Measurements from ENCODE around the gene ZMYM2. TPM values are rescaled to one million over a fixed set of nuclear protein-coding genes. Genes with fewer than 3 reads are reported as not detected.

ZMYM2 gene
- total and polyA plus RNA-seq, 2 experiments from 2014 or later, result 87.9 to 159 TPM

DNA sequence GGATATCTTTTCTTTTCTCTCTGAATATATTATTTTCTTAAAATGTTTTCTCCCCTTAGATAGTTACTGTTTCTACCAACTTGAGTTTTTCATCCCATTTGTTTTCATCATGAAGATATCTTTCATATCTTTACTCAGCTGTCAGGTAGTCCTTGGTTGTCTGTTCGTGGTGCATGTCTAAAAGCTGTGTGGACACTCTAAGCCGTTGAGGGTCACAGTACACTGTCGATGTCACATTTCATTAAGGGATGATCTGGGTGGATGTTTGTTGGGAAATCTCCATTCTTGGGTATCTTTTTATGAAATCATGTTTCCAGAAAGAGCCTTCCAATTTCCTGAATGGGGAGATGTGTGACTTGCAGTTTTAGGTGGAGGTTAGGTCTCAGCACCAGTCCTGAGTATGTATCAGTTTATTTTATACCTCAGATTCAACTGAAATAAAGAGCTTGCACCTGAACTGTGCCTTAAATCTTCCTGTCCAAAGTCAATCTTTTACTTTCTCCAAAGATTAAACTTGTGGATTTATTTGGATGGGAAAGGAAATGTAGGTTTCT lies 23.2 kb downstream of the ZMYM2 start:
- peaks cover 34% of the 10 kb centered on the region for H3K4me1 ChIP-seq (ENCODE audit: insufficient read depth)
- no peaks in the 10 kb centered on the region for H3K9me2 ChIP-seq (ENCODE audit: insufficient read depth)
- H4K20me1 ChIP-seq (replicated peaks; ENCODE audit: insufficient read depth), result peaks cover 88% of the 10 kb centered on the region
- no peak for TF ChIP-seq CREB1 (CRISPR knock-in tag; IDR thresholded peaks at IDR 0.05; ENCODE audit: low read depth)
- TF ChIP-seq EZH2 (IDR thresholded peaks at IDR 0.05; ENCODE audit: low read depth, unreplicated experiment), result no peak
- TF ChIP-seq STAT1 (IDR thresholded peaks at IDR 0.05; ENCODE audit: unreplicated experiment), result no peak
- no peak for TF ChIP-seq EZH2phosphoT487 (IDR thresholded peaks at IDR 0.05; ENCODE audit: unreplicated experiment)
- TF ChIP-seq ZNF331 (CRISPR knock-in tag; IDR thresholded peaks at IDR 0.05; ENCODE audit: low read depth), result no peak
- TF ChIP-seq, protein P1, sequence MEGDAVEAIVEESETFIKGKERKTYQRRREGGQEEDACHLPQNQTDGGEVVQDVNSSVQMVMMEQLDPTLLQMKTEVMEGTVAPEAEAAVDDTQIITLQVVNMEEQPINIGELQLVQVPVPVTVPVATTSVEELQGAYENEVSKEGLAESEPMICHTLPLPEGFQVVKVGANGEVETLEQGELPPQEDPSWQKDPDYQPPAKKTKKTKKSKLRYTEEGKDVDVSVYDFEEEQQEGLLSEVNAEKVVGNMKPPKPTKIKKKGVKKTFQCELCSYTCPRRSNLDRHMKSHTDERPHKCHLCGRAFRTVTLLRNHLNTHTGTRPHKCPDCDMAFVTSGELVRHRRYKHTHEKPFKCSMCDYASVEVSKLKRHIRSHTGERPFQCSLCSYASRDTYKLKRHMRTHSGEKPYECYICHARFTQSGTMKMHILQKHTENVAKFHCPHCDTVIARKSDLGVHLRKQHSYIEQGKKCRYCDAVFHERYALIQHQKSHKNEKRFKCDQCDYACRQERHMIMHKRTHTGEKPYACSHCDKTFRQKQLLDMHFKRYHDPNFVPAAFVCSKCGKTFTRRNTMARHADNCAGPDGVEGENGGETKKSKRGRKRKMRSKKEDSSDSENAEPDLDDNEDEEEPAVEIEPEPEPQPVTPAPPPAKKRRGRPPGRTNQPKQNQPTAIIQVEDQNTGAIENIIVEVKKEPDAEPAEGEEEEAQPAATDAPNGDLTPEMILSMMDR (conservative IDR thresholded peaks at IDR 0.05; ENCODE audit: low read depth in 2 of 2), result no peak
- TF ChIP-seq, protein P2, sequence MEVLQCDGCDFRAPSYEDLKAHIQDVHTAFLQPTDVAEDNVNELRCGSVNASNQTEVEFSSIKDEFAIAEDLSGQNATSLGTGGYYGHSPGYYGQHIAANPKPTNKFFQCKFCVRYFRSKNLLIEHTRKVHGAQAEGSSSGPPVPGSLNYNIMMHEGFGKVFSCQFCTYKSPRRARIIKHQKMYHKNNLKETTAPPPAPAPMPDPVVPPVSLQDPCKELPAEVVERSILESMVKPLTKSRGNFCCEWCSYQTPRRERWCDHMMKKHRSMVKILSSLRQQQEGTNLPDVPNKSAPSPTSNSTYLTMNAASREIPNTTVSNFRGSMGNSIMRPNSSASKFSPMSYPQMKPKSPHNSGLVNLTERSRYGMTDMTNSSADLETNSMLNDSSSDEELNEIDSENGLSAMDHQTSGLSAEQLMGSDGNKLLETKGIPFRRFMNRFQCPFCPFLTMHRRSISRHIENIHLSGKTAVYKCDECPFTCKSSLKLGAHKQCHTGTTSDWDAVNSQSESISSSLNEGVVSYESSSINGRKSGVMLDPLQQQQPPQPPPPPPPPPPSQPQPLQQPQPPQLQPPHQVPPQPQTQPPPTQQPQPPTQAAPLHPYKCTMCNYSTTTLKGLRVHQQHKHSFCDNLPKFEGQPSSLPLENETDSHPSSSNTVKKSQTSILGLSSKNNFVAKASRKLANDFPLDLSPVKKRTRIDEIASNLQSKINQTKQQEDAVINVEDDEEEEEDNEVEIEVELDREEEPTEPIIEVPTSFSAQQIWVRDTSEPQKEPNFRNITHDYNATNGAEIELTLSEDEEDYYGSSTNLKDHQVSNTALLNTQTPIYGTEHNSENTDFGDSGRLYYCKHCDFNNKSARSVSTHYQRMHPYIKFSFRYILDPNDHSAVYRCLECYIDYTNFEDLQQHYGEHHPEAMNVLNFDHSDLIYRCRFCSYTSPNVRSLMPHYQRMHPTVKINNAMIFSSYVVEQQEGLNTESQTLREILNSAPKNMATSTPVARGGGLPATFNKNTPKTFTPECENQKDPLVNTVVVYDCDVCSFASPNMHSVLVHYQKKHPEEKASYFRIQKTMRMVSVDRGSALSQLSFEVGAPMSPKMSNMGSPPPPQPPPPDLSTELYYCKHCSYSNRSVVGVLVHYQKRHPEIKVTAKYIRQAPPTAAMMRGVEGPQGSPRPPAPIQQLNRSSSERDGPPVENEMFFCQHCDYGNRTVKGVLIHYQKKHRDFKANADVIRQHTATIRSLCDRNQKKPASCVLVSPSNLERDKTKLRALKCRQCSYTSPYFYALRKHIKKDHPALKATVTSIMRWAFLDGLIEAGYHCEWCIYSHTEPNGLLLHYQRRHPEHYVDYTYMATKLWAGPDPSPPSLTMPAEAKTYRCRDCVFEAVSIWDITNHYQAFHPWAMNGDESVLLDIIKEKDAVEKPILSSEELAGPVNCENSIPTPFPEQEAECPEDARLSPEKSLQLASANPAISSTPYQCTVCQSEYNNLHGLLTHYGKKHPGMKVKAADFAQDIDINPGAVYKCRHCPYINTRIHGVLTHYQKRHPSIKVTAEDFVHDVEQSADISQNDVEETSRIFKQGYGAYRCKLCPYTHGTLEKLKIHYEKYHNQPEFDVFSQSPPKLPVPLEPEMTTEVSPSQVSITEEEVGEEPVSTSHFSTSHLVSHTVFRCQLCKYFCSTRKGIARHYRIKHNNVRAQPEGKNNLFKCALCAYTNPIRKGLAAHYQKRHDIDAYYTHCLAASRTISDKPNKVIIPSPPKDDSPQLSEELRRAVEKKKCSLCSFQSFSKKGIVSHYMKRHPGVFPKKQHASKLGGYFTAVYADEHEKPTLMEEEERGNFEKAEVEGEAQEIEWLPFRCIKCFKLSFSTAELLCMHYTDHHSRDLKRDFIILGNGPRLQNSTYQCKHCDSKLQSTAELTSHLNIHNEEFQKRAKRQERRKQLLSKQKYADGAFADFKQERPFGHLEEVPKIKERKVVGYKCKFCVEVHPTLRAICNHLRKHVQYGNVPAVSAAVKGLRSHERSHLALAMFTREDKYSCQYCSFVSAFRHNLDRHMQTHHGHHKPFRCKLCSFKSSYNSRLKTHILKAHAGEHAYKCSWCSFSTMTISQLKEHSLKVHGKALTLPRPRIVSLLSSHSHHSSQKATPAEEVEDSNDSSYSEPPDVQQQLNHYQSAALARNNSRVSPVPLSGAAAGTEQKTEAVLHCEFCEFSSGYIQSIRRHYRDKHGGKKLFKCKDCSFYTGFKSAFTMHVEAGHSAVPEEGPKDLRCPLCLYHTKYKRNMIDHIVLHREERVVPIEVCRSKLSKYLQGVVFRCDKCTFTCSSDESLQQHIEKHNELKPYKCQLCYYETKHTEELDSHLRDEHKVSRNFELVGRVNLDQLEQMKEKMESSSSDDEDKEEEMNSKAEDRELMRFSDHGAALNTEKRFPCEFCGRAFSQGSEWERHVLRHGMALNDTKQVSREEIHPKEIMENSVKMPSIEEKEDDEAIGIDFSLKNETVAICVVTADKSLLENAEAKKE (CRISPR knock-in tag; IDR thresholded peaks at IDR 0.05), result no peak
- TF ChIP-seq POLR2AphosphoS5 (IDR thresholded peaks at IDR 0.05; ENCODE audit: low read depth), result no peak
- TF ChIP-seq, protein P3, sequence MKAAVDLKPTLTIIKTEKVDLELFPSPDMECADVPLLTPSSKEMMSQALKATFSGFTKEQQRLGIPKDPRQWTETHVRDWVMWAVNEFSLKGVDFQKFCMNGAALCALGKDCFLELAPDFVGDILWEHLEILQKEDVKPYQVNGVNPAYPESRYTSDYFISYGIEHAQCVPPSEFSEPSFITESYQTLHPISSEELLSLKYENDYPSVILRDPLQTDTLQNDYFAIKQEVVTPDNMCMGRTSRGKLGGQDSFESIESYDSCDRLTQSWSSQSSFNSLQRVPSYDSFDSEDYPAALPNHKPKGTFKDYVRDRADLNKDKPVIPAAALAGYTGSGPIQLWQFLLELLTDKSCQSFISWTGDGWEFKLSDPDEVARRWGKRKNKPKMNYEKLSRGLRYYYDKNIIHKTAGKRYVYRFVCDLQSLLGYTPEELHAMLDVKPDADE (IDR thresholded peaks at IDR 0.05), result no peak
- TF ChIP-seq, protein P4, sequence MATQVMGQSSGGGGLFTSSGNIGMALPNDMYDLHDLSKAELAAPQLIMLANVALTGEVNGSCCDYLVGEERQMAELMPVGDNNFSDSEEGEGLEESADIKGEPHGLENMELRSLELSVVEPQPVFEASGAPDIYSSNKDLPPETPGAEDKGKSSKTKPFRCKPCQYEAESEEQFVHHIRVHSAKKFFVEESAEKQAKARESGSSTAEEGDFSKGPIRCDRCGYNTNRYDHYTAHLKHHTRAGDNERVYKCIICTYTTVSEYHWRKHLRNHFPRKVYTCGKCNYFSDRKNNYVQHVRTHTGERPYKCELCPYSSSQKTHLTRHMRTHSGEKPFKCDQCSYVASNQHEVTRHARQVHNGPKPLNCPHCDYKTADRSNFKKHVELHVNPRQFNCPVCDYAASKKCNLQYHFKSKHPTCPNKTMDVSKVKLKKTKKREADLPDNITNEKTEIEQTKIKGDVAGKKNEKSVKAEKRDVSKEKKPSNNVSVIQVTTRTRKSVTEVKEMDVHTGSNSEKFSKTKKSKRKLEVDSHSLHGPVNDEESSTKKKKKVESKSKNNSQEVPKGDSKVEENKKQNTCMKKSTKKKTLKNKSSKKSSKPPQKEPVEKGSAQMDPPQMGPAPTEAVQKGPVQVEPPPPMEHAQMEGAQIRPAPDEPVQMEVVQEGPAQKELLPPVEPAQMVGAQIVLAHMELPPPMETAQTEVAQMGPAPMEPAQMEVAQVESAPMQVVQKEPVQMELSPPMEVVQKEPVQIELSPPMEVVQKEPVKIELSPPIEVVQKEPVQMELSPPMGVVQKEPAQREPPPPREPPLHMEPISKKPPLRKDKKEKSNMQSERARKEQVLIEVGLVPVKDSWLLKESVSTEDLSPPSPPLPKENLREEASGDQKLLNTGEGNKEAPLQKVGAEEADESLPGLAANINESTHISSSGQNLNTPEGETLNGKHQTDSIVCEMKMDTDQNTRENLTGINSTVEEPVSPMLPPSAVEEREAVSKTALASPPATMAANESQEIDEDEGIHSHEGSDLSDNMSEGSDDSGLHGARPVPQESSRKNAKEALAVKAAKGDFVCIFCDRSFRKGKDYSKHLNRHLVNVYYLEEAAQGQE (IDR thresholded peaks at IDR 0.05; ENCODE audit: unreplicated experiment), result no peak
- TF ChIP-seq JUNB (IDR thresholded peaks at IDR 0.05; ENCODE audit: unreplicated experiment), result no peak
- no peak for TF ChIP-seq ZNF114 (CRISPR knock-in tag; IDR thresholded peaks at IDR 0.05)
- Mint-ChIP-seq H3K4me3 (no peak overlapping the region), H3K27me3 (ENCODE audit: insufficient read depth, low read depth, poor library complexity) (peaks cover 3% of the 10 kb centered on the region), H3K36me3 (ENCODE audit: low read depth) (peaks cover 54% of the 10 kb centered on the region), H3K9me3 (peaks cover 3% of the 10 kb centered on the region; the same call in 1 of the 3 replicates), H3K27ac (peak overlapping the region; percentile 13), H3K4me1 (peaks cover 47% of the 10 kb centered on the region)
- peak overlapping the region; percentile 65; the same call in 1 of the 2 replicates for H3K27ac ChIP-seq (ENCODE audit: low read depth)
- no peaks in the 10 kb centered on the region for H3K27me3 ChIP-seq (ENCODE audit: insufficient read depth)
- no peak overlapping the region for H3K4me3 ChIP-seq
- no peaks in the 10 kb centered on the region for H3F3A ChIP-seq (replicated peaks; ENCODE audit: low read depth)
- DNase-seq (ENCODE audit: low spot score) (no peak), ATAC-seq (no peak)
- 0 out of 2 replicates have a peak overlapping the region, but pooled peaks have one; percentile 31 for H3K4me2 ChIP-seq
- peaks cover 100% of the 10 kb centered on the region for H3K79me2 ChIP-seq (replicated peaks; ENCODE audit: insufficient read depth)
- no peak overlapping the region for H2AFZ ChIP-seq
- peaks cover 8% of the 10 kb centered on the region; the same call in 1 of the 2 replicates for H3K36me3 ChIP-seq (ENCODE audit: insufficient read depth)

Measured in GM23338 (cell line).